ENCODE data around the gene RAD1.

DNA sequence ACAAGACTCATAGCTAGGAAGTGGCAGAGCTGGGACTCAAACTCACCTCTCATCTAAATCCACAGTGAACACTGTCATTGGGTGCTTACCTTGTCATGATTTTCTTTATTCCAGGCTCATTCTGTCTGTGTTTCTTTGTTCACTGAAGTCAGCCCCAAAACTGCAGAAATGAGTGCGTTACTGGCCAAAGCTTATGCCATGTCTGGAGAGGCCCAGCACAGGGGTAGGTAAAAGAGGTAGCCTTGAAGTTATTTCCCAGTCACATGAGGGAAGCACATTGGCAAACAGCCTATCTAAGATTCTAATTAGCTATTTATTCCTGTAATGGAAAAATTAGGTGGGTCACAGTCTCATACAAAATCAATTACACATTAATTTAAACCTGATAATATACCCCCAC, 46.5 kb downstream of the RAD1 start:
- TF ChIP-seq, protein P1, sequence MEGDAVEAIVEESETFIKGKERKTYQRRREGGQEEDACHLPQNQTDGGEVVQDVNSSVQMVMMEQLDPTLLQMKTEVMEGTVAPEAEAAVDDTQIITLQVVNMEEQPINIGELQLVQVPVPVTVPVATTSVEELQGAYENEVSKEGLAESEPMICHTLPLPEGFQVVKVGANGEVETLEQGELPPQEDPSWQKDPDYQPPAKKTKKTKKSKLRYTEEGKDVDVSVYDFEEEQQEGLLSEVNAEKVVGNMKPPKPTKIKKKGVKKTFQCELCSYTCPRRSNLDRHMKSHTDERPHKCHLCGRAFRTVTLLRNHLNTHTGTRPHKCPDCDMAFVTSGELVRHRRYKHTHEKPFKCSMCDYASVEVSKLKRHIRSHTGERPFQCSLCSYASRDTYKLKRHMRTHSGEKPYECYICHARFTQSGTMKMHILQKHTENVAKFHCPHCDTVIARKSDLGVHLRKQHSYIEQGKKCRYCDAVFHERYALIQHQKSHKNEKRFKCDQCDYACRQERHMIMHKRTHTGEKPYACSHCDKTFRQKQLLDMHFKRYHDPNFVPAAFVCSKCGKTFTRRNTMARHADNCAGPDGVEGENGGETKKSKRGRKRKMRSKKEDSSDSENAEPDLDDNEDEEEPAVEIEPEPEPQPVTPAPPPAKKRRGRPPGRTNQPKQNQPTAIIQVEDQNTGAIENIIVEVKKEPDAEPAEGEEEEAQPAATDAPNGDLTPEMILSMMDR (IDR thresholded peaks at IDR 0.05) = no peak
- no peak for TF ChIP-seq POLR2A (IDR thresholded peaks at IDR 0.05)

Data from breast epithelium (tissue), 3 donors.